Neural progenitor cell (in vitro differentiated cells): ENCODE results near the gene NPTX1. TPM values are rescaled to one million over a fixed set of nuclear protein-coding genes. Genes with fewer than 3 reads are reported as not detected.

Experiments used
- DNase-seq: peaks from one replicate; pipeline ENCODE4 v3.0.0-alpha.2; 2016; ENCODE audit warnings: low spot score
- H2AFZ ChIP-seq: fragments of 200-600 bp; sonication (generic); replicated peaks from 2 replicates; pipeline ENCODE4 v1.6.1; 2016; ENCODE audit warnings: antibody characterized with exemption
- H3F3A ChIP-seq: fragments of 200-600 bp; sonication (generic); 2 replicates; pipeline ENCODE4 v1.6.1; 2016; ENCODE audit warnings: antibody characterized with exemption, low read depth
- H3K27ac ChIP-seq: fragments of 200-600 bp; sonication (generic); 2 replicates; pipeline ENCODE4 v1.5.1; 2016; ENCODE audit warnings: mild to moderate bottlenecking
- H3K27me3 ChIP-seq: fragments of 200-600 bp; sonication (generic); 2 replicates; pipeline ENCODE4 v1.6.1; 2016; ENCODE audit warnings: mild to moderate bottlenecking, moderate library complexity
- H3K36me3 ChIP-seq: fragments of 200-600 bp; sonication (generic); 2 replicates; pipeline ENCODE4 v1.5.1; 2016
- H3K4me1 ChIP-seq: fragments of 200-600 bp; sonication (generic); 2 replicates; pipeline ENCODE4 v1.6.1; 2016; ENCODE audit warnings: mixed run types
- H3K4me2 ChIP-seq: fragments of 200-600 bp; sonication (generic); 2 replicates; pipeline ENCODE4 v1.6.1; 2016
- H3K4me3 ChIP-seq: fragments of 200-600 bp; sonication (generic); 2 replicates; pipeline ENCODE4 v1.5.1; 2016
- H3K79me2 ChIP-seq: fragments of 200-600 bp; sonication (generic); 2 replicates; pipeline ENCODE4 v1.6.1; 2016; ENCODE audit warnings: low read depth
- H3K9ac ChIP-seq: fragments of 200-600 bp; sonication (generic); 2 replicates; pipeline ENCODE4 v1.6.1; 2016
- H3K9me3 ChIP-seq: fragments of 200-600 bp; sonication (generic); 2 replicates; pipeline ENCODE4 v1.5.1; 2016; ENCODE audit warnings: low read depth
- H4K20me1 ChIP-seq: fragments of 200-600 bp; sonication (generic); 2 replicates; pipeline ENCODE4 v1.6.1; 2016; ENCODE audit warnings: low read depth
- H3K27ac Mint-ChIP-seq: 3 replicates; pipeline ENCODE4 v1.8.0; 2021; ENCODE audit warnings: mixed read lengths
- H3K27me3 Mint-ChIP-seq: 2 replicates; pipeline ENCODE4 v1.8.0; 2022; ENCODE audit warnings: low read depth, mild to moderate bottlenecking, inconsistent platforms, moderate library complexity, mixed read lengths; ENCODE audit not compliant: insufficient read depth
- H3K36me3 Mint-ChIP-seq: 3 replicates; pipeline ENCODE4 v1.8.0; 2021; ENCODE audit warnings: mixed read lengths
- H3K4me1 Mint-ChIP-seq: 3 replicates; pipeline ENCODE4 v1.8.0; 2021; ENCODE audit warnings: mixed read lengths
- H3K4me3 Mint-ChIP-seq: 3 replicates; pipeline ENCODE4 v1.8.0; 2021; ENCODE audit warnings: mild to moderate bottlenecking, moderate library complexity, mixed read lengths
- H3K9me3 Mint-ChIP-seq: 3 replicates; pipeline ENCODE4 v1.8.0; 2020; ENCODE audit warnings: mixed read lengths
- EZH2 ChIP-seq: fragments of 200-600 bp; sonication (generic); IDR thresholded peaks from 2 replicates; pipeline ENCODE4 v1.6.1; 2017; ENCODE audit warnings: antibody characterized with exemption, mild to moderate bottlenecking, moderate library complexity
- EZH2phosphoT487 ChIP-seq: fragments of 200-600 bp; sonication (generic); IDR thresholded peaks from 2 replicates; pipeline ENCODE4 v1.6.1; 2017; ENCODE audit warnings: antibody characterized with exemption
- total RNA-seq: library from RNA; depleted of rRNA; stranded (reverse); fragments of >200 nt; gene quantifications from 2 replicates; pipeline ENCODE4 v1.2.3, GENCODE V29; 2015; ENCODE audit warnings: low replicate concordance
- TF ChIP-seq, protein P1 (sequence below): fragments of 200-600 bp; sonication (generic); IDR thresholded peaks from 2 replicates; pipeline ENCODE4 v1.5.1; 2017; ENCODE audit warnings: antibody characterized with exemption, mild to moderate bottlenecking

The NPTX1 gene
- total RNA-seq, 1 donor from 2014 or later = 2.6 TPM

DNA sequence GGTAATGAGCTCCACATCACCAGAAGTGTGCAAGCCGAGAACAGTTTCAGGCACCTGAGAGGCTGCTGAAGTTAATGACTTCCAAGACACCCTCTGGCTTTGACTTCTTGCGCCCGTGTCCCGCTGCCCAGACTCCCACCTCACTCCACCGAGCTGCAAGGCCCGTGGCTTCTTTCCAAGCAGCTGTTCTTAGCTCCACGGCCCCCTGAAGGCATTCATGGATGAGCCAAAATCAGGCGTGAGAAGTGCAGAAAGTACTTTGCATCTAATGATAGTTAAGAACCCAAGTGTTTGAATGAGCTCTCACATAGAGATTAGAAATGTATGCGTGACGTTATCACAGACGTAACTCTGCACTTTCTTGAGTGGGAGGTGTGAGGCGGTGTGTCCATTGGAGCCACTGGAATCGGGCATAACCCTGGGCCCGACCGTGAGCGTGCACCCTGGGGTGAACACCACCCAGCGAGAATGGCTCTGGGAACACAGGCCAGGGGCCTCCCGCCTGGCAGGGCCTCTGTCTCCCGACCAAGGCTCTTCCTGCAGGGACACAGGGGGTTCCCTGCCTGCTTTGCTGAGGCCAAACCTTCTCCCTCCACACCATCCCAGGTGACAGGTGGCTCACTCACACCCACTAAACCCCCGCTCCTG, 11.0 kb downstream of the NPTX1 start:
- no peak for TF ChIP-seq EZH2phosphoT487
- TF ChIP-seq, protein P1, sequence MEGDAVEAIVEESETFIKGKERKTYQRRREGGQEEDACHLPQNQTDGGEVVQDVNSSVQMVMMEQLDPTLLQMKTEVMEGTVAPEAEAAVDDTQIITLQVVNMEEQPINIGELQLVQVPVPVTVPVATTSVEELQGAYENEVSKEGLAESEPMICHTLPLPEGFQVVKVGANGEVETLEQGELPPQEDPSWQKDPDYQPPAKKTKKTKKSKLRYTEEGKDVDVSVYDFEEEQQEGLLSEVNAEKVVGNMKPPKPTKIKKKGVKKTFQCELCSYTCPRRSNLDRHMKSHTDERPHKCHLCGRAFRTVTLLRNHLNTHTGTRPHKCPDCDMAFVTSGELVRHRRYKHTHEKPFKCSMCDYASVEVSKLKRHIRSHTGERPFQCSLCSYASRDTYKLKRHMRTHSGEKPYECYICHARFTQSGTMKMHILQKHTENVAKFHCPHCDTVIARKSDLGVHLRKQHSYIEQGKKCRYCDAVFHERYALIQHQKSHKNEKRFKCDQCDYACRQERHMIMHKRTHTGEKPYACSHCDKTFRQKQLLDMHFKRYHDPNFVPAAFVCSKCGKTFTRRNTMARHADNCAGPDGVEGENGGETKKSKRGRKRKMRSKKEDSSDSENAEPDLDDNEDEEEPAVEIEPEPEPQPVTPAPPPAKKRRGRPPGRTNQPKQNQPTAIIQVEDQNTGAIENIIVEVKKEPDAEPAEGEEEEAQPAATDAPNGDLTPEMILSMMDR = no peak
- no peak for TF ChIP-seq EZH2
- H3K27ac ChIP-seq = no peak overlapping the region
- Mint-ChIP-seq H3K4me1 (no peaks in the 10 kb centered on the region), H3K27ac (no peak overlapping the region), H3K4me3 (no peak overlapping the region), H3K27me3 (peaks cover 13% of the 10 kb centered on the region), H3K36me3 (peaks cover 7% of the 10 kb centered on the region), H3K9me3 (no peaks in the 10 kb centered on the region)
- no peak overlapping the region for H3K4me3 ChIP-seq
- no peaks in the 10 kb centered on the region for H3K9me3 ChIP-seq
- H3K9ac ChIP-seq = no peak overlapping the region
- H3K36me3 ChIP-seq = no peaks in the 10 kb centered on the region
- no peaks in the 10 kb centered on the region for H3K79me2 ChIP-seq
- H3F3A ChIP-seq = no peaks in the 10 kb centered on the region
- DNase-seq = no peak
- H3K4me2 ChIP-seq = no peak overlapping the region
- peaks cover 93% of the 10 kb centered on the region for H3K27me3 ChIP-seq
- no peak overlapping the region for H2AFZ ChIP-seq
- peaks cover 15% of the 10 kb centered on the region for H4K20me1 ChIP-seq
- H3K4me1 ChIP-seq = no peaks in the 10 kb centered on the region

DNA sequence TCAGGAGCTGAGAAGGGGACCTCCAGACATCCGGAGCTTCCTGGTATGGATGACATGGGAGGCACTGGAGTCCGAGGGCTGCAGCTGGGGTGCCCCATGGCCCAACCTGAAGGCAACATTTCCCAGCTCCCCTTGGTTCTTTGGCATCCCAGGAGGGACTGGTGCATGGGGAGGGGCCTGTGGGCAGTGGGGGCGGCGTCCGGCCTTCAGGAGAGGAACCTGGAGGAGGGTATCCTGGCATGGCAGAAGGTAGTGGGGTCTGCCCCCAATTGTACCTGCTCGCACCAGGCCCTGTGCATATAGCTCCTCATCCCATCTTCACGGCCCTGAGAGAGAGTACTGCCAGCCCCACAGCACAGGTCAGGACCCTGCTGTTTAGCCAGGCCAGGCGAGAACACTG, 11.9 kb downstream of the NPTX1 start:
- Mint-ChIP-seq H3K27me3 (peaks cover 10% of the 10 kb centered on the region), H3K27ac (no peak overlapping the region), H3K36me3 (peaks cover 3% of the 10 kb centered on the region), H3K9me3 (no peaks in the 10 kb centered on the region), H3K4me3 (no peak overlapping the region), H3K4me1 (no peaks in the 10 kb centered on the region)
- TF ChIP-seq EZH2 (no peak), EZH2phosphoT487 (no peak)
- TF ChIP-seq, protein P1 = no peak
- Histone ChIP-seq H3K9ac (no peak overlapping the region), H3K4me2 (no peak overlapping the region), H3K36me3 (no peaks in the 10 kb centered on the region), H3K27me3 (peaks cover 93% of the 10 kb centered on the region), H3K27ac (no peak overlapping the region), H3K9me3 (no peaks in the 10 kb centered on the region), H3F3A (no peaks in the 10 kb centered on the region), H4K20me1 (peaks cover 15% of the 10 kb centered on the region), H3K4me3 (no peak overlapping the region), H3K79me2 (no peaks in the 10 kb centered on the region), H2AFZ (no peak overlapping the region), H3K4me1 (no peaks in the 10 kb centered on the region)
- no peak for DNase-seq

DNA sequence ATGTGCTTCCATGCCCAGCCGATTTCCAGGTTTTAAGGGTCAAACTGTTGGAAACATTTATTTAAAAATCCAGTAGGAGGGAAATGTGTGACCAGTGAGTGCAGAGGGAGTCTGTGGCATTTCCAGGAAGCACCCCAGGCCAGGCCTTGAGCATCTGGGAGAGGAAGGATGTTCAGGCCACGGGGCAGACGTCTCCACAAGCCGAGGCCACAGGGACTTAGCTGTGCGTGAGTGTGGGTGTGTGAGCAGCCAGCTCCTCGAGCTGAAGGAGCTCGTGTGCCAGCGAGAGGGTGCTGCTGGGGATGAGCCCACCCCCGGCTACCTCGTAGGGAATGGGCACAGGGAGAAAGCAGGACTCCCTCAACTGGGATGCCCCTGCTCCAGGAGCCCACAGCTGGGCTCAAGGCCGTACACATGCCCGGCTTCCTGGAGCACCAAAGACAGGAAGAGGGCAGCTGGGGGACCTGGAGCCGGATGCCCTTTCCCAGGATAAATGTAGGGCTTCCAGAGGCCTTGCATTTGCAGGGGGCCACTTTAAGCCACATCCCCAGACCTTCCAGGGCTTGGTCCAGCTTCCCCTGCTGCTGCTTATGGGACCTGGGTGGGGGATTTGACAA, 12.5 kb downstream of the NPTX1 start:
- peaks cover 15% of the 10 kb centered on the region for H4K20me1 ChIP-seq
- Mint-ChIP-seq H3K27me3 (peaks cover 8% of the 10 kb centered on the region), H3K27ac (no peak overlapping the region), H3K36me3 (peaks cover 1% of the 10 kb centered on the region), H3K4me1 (no peaks in the 10 kb centered on the region), H3K4me3 (no peak overlapping the region), H3K9me3 (no peaks in the 10 kb centered on the region)
- H3K79me2 ChIP-seq = no peaks in the 10 kb centered on the region
- H3K27me3 ChIP-seq = peaks cover 93% of the 10 kb centered on the region
- DNase-seq = no peak
- H3K9me3 ChIP-seq = no peaks in the 10 kb centered on the region
- H2AFZ ChIP-seq = no peak overlapping the region
- H3K4me3 ChIP-seq = no peak overlapping the region
- H3F3A ChIP-seq = no peaks in the 10 kb centered on the region
- H3K4me2 ChIP-seq = no peak overlapping the region
- TF ChIP-seq EZH2 = no peak
- TF ChIP-seq, protein P1 = no peak
- TF ChIP-seq EZH2phosphoT487 = no peak
- H3K9ac ChIP-seq = no peak overlapping the region
- H3K27ac ChIP-seq = no peak overlapping the region
- H3K36me3 ChIP-seq = no peaks in the 10 kb centered on the region
- H3K4me1 ChIP-seq = no peaks in the 10 kb centered on the region
